NCI-H1105 (cell line): ENCODE results near the gene ELL2.

Source experiments
- DNase-seq: peaks from one replicate; lab custom pipeline; 2025; lab: John Stamatoyannopoulos, UW

Gene ELL2

DNA sequence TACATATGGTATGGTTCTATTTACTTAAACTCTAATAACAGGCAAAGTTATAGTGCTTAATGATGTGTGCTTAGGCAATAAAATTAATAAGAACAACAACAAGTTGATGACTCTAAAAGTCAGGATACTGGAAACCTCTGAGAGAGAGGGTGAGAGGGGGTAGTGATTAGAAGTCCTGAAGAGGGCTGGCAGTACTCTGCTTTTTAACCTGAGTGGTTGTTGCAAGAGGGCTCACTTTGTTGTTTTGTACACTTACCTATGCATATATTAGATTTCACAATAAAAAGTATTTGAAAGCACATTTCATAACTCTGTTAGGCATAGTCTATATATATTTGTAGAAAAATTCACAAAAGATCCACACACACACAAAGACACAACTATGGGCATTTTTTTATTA is 21.4 kb upstream of the ELL2 start:
- DNase-seq, result no peak

DNA sequence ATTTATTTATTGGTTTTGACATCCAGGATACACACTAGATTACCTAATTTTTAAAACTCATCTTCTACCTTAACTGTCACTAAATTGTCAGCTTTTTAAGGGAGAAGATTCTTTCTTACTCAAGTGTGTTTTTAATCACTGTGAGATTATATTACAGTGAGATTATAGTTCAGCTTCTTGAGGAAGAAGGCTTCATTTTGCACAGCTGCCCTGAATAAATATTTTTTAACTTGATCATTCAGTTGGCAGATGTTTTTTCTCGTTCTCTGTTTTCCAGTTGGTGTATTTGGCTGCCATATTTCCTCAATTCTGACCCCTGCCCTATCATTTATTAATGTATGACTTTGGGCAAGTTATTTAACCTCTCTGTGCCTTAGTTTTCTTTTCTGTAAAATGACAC is 15.0 kb upstream of the ELL2 start:
- DNase-seq, result no peak

DNA sequence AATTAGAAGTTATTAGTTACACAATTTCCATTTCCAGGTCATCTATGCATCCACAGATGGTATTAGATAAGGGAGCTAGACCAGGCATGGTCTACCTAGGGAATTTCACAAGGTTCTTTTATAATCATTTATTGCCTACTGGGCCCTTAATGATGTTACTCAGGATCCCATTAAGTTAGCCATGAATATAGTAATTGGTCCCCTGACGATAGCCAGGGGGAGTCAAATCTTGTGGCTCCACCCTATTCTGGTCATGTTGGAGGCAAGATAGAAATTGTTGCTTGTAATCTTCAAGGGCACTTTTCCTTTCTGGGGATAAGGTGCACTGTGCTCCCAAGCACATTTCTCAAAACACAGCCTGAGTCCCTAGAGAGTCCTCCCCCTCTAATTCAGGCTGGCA is 14.1 kb upstream of the ELL2 start:
- no peak for DNase-seq

DNA sequence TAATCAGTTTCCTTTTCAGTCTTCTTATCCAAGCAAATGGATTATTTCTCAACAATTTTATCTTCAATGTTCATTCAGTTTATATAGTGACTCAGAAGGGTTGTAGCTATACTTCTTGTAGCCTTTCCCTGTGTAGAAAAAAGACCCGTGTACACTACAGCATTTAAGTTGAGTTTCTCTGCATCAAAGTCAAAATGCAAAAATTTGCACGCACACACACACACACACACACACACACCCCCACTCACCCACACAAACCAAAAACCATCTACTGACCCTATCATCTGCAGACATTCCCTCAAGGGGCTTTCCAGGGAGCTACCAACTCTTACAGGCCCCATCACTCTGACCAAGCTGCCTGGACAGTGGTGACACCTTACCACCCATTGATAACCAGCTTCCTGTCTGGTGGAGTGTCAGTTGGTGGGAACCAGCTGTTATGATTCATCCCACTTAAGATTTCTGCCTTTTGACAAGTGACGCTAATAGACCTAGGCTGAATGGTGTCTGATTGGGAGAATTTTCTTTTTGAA is 12.2 kb upstream of the ELL2 start:
- no peak for DNase-seq

DNA sequence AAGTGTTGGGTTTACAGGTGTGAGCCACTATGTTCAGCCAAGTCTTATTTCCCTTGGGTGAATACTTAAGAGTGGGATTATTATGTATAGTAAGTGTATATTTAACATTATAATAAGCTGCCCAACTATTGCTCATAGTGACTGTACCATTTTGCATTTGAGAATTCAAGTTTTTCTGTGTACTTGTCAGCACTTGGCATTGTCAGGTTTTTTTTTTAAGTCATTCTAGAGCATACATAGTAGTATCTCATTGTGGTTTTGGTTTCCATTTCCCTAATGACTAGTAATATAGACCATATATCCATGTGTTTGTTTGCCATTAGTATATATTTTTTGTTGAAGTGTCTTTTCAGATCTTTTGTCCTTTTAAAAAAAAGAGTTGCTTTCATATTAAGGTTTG is 10.5 kb upstream of the ELL2 start:
- DNase-seq, result no peak

DNA sequence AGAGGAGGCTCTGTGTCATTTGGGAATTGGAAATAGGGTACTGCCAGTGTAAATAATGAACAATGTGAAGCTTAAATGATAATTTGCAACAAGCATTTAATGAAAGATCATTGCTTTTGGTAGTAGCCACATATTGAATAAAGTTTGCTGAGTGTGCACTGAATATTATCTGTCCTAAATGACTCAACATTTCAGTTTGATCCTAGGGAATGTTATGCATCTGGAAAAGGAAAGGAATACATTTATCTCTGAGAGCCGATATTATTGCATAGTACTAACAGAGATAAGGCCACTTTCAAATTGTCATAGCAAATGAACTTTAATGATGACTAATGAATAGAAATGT is 8.7 kb upstream of the ELL2 start:
- DNase-seq, result no peak

DNA sequence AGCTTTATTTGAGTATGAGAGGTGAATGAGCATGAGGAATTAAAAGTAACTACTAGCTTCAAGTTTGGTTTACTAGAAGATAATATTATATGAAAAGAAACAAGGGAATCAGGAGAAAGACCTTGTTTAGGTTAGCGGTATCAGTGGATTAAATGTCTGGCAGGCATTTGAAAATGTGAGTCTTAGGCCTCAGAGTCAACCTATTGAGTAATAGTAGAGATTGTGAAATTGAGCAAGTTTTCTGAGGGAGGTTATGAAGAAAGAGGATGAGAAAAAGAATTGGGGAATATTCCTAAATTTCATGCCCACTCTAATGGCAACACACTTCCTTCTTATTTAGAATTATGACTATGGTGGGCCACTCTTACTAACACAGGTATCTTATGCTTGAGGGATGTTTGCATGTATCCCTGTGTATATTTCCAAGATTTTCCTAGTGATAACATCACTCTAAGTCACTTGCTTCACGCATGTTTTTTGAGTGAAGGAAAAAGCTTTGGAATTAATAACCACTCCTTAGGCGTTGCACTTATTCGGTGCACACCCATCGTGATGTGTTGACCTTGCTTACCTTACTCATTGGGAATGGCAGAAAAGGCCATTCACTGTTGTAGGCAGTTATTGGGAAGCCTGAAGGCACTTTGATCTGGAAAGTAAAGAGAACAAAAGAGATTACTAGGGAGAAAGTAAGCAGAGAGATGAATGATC is 8.2 kb upstream of the ELL2 start:
- DNase-seq, result no peak

DNA sequence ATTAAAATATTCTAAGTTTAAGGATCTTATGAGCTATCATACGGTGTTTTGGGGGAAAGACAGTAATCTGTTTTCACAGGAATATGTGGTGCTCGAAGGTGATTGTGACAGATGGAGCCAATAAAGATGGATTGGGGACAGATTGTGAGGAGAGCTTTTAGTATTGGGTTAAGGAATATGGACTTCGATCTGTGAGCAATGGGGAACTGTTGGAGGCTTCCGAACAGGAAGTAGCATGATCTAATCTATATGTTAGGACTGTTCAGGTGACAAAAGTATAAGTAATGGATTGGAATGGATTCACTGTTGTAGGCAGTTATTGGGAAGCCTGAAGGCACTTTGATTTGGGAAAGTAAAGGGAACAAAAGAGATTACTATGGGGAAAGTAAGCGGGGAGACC is 7.4 kb upstream of the ELL2 start:
- no peak for DNase-seq

DNA sequence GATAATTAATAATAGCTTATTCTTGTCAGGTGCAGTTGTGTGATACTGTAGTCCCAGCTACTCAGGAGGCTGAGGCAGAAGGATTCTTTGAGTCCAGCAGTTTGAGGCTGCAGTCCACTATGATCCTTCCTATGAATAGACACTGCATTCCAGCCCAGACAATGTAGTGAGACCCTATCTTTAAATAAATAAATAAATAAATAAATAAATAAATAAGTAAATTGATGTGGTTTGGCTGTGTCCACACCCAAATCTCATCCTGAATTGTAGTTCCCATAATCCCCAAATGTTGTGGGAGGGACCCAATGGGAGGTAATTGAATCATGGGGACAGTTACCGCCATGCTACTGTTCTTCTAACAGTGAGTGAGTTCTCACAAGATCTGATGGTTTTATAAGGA is 5.6 kb upstream of the ELL2 start:
- DNase-seq, result no peak

DNA sequence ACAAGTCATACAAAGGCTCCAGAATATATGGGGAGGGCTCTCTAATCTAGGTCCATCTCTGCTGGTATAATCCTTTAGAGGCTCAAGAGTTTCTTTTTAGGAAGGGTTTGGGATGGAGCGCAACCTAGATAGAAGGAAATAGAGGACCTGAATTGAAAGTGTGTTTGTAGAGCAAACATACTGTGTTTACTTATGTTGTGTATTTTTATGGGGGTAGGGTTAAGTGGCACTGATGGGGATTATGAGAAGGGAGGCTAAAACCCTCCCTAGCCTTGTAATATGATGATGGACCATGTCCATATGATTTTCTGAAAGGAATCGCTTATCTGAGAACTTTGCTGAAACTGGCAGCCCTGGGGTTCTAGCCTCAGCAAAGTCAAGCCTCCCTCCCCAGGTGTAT is 4.4 kb upstream of the ELL2 start:
- no peak for DNase-seq

DNA sequence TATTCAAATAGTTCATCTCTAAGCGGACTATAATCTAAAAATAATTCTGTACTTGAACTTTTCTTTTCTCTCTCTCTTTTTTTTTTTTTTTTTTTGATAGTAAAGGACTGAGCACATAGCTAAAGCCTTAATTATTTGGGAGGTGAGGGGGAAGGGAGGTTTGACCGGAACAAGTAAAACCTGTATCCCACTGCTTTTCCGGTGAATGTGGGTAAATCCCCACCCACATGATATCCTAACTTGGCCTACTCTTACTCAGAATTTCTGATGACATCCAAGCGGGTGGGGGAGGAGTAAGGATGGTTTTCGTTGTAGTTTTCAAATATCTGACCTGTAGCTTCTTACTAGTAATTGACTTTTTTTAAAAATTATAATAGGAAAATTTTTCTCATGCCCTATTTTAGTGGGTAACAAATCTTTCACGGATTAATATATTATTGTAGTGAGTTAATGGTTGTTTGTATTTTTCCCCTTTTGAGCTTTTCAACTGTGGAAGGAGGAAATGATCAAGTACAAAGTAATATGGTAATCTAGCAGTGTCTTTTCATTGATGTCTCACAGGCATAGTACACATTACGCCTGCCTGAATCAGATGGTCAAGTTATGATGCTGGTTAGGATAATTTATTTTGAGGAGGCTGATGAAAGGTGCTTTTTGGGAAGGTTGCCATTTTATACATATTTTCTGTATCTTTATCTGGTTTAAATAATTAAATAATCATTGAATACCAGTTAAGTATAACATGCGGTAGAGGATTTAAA is 2.2 kb upstream of the ELL2 start:
- no peak for DNase-seq

DNA sequence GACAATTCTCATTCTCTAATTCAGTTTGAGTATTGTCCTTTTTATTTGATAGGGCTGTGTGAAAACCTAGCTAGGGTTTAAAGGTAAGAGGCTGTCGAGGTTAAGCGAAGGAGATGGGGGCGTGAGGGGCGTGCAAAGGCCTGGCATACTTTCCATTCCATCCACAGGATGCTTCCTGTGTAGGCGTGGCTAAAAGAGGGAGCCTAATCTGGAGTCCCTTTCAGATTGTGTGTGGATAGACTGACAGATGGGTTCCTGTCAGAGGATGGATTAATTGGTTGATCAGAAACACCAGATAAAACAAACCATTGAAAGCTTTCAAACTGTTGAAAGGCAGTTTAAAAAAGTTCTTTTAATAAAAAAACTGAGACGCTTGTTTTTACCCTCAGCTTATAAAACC is 1.1 kb upstream of the ELL2 start:
- no peak for DNase-seq

DNA sequence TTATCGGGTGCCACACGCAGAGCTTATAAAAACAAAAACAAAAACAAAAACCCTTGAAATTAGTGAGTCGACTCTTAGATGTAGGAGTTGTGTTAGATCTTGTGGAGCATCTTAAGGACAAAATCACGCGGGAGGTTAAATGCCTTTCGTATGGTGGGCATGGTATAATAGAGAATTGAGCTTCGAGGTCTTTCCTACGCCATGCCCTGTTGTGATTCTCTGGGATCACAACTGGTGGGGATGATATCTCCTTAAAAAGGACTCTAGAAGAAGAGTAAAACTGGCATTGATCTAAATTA is 773 bp upstream of the ELL2 start:
- no peak for DNase-seq

DNA sequence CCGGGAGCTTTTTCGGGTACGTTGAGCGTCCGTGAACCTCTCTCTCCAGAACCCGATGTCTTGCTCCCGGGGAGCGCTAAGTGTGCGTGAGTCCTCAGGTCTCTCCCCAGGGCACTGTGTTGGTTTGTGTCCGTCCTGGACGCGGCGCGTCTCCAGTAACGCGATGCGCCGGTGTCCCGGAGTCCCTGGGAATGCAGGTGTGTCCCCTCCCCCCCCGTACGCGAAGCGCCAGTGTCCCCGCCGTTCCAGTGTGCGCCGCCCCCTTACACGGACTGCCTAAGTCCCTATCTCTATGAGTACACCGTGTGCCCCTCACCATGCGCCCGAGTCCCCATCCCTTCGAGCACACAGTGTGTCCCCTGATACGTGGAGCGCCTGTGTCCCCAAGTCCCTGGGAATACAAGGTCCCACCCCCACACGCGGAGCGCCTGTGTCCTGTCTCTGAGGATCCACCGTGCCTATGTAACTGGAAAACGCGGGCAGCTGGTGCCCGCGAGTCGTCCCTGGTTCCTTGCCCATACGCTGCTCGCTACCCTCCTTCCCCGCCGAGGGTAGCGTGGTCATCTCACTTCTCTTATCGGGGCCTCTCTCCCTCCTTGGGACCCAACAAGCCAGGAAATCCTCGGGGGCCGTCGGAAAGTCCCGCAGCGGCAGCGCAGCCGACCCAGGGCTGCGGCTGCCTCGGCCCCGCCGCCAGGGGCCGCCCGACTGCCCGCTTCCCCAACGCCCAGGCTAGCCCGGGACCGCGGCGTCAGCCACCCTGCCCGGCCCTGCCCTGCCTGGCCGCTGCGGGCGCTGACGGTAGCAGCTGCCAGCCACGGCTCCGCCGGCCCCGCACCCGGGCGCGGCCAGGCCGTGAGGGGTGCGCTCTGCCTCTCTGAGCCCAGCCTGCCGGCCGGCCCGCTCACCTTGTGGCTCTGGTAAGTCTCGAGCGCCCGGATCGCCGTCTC is 709 bp downstream of the ELL2 start:
- no peak for DNase-seq

DNA sequence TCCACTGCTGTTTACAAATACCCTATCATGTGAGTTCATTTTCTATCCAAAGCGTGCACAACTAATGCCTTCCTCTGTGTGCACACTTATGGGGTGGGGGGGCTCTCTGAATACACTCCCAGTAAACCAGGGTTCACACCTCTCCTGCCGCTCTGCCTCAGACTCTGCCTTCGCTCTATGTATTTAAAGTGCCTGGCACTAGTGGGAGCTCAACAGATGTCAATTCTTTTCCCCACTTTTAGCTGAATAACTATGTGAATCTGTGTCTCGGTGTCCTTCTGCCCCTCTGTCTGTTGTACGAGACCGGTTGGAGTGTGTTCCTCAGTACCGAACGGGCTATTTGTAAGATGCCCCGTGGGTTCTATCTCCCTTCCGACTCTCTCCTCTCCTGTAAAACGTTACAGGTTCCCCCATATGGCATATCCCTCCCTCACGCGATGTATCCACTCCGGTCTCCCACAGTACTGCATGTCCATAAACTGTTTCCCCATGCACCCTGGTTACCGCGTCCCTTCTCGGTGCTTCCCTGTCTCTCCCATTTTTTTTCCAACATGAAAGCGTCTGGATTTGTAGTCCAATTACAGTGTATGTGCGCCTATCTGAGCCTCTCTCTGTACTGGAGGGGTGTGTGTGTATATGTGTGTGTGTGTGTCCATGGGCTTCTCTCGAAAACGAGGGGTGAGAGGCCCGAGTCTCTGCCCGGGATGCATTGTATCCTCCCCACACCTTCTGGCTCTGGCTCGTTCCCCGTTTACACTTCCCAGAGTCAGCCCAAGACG is 1.6 kb downstream of the ELL2 start:
- no peak for DNase-seq

DNA sequence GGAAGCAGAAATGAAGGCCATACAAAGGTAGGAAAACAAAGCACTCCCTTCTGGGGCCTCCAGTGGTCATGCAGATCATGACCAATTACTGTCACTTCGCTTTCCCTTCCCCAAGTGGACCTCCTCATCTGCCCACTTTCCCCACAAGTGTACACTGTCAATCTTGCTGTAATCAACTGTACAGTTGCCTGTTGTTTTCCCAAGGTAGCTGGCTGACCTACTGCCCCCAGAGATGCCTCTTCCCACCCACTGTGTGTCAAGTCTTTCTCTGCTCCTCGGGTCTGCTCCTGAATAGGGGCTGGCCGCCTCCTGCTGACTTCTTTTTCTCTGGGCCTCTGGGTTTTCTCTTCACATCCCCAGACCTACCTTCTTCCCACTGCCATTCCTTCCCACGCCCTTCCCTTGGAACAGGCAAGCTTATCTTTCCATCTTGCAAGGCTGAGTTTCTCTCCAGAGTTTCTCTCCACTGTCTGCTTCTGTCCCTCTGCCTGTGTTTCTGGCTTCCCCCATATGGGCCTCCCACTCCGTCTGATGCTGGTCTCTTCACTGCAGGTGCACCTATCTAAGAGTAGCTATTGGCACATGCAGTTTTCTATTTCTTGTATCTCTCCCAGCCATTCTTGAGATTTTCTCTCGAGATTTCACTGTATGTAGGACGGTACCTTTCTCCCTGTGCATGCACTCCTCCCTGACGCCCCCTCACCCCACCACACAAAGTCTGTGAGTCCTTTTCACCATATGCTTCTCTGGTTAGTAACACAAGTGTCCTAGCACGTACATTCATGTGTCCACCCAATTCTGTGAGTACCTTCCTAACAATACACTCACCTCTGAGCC is 2.4 kb downstream of the ELL2 start:
- no peak for DNase-seq

DNA sequence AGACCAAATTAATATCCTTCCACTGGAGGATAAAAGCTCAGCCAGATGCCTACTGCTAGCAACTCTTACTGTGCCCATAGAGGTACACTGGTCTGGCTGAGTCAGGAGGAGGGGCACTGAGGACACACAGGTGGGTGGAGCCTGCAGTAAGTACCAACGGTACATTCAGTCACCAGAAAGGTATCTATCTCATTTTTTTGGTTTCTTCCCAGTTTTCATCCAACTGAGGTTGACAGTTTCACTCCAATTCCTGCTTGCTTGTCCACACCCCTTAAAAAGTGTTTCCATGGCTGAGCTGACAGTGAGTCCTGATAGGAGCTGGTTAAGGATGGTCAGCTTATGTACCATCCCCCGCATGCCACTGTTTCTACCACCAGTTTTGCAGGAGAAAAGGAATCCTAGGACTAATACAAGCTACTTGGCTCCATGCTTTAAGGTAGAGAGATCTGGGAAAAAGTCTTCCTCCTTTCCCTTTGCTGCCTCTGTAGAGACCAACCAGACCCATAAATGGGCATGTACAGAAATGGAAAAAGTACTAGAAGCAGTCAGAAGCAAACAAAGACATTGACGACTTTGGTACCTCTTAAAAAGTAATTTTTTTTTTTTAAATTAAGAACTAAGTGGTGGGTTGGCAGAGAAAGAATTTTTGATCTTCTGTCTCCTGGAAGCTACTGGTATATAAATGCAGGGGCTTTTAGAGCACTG is 3.2 kb downstream of the ELL2 start:
- no peak for DNase-seq

DNA sequence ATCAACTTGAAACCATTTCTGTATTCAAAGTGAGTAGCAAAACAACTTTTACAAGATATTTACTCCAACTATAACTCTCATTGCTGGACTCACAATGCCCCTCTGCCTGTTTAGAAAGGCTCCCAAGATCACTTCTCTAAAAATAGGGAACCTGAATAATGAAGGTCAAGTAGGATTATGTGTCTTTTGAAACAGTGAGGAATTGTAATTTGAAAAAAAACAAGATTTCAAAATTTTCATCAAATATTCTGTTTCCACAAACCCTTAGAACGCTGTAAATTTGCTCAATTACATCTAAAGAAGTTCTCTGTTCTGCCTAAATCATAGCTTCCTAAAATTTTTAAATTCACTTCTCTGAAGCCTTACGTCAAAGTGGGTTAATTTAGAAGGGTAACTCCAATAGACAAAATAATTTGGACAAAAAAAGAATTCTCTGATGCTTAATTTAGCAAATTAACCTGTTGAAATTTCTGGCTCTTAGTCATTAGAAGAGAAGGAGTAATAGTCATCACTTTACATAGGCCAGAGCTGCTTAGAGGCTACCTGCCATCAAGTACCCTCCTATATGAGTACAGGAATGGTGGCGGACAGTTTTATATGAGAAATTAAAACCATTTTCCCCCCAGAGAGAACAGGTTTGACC is 4.0 kb downstream of the ELL2 start:
- no peak for DNase-seq

DNA sequence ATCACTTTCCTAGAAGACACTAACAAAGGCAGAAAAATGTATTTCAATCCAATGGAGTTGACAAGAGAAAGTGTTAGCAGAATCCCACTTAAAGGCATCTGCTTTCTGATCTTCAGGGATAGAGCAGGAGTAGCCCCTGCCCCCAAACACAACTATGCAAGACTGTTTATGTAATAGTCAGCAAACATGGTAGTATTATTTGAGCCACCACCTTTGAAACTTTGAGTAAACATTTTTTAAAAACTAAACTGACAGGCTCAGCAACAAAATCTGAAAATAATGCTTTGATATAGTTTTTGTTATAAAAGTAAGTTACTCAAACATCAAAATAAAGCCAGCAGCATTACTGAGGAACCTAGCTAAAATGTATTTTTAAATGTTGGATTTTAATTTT is 4.8 kb downstream of the ELL2 start:
- no peak for DNase-seq
